OCI-M1 (cell line): ENCODE measurements around the gene CD163.
"Not testable (repeated sequence)": the region's sequence is repeated elsewhere in the genome, so short reads cannot be mapped to it uniquely, and the experiment has no call there.

Experiments used
- DNase-seq: peaks from one replicate; lab custom pipeline; 2025; lab: John Stamatoyannopoulos, UW

The CD163 gene

GRCh38 chr12:7450667-7451066 lies 52.9 kb downstream of the CD163 start:
- no peak for DNase-seq

DNA sequence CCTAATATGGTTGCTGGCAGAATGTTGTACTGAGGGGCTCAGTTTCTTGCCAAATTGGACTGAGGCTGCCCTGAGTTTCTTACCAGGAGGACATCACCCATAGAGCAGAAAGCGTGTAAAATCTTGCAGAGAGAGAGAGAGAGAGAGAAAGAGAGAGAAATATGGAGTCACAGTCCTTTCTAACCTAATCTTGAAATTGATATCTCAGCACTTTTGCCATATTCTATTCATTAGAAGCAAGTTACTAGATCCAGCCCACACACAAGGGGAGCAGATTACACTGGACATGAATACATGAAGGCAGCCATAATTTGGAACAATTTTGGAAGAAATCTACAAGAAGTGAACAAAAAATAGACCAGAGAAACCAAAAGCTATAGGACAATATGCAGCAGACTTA lies 55.5 kb downstream of the CD163 start:
- no peak for DNase-seq

DNA sequence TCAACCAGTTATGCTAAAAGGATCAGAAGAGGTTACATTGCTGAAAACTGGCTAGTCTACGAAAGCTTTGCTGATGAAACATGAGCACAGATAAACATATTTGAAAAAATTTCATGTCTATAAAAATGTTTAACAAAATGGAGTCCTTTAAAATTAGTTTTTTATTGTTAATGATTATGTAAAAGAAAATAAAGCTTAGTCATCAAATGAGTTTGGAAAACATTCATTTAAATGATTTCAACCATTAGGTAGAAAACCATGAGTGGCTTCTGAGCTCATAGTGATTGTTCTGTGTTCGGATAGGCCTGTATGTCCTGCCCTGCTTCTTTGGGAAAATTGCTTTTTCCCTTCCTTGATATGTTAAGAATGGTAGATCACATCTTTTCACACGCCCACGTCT lies 59.0 kb downstream of the CD163 start:
- DNase-seq: no peak

GRCh38 chr12:7444076-7444475 lies 59.5 kb downstream of the CD163 start, which contains the start of gene CD163L1:
Gene CD163L1, minus strand, starts transcription at chr12:7444153. Its CDS starts 26 bp downstream, at chr12:7444127.
- DNase-seq: peak; percentile 30

GRCh38 chr12:7441216-7441615 lies 62.4 kb downstream of the CD163 start:
- DNase-seq: no peak

DNA sequence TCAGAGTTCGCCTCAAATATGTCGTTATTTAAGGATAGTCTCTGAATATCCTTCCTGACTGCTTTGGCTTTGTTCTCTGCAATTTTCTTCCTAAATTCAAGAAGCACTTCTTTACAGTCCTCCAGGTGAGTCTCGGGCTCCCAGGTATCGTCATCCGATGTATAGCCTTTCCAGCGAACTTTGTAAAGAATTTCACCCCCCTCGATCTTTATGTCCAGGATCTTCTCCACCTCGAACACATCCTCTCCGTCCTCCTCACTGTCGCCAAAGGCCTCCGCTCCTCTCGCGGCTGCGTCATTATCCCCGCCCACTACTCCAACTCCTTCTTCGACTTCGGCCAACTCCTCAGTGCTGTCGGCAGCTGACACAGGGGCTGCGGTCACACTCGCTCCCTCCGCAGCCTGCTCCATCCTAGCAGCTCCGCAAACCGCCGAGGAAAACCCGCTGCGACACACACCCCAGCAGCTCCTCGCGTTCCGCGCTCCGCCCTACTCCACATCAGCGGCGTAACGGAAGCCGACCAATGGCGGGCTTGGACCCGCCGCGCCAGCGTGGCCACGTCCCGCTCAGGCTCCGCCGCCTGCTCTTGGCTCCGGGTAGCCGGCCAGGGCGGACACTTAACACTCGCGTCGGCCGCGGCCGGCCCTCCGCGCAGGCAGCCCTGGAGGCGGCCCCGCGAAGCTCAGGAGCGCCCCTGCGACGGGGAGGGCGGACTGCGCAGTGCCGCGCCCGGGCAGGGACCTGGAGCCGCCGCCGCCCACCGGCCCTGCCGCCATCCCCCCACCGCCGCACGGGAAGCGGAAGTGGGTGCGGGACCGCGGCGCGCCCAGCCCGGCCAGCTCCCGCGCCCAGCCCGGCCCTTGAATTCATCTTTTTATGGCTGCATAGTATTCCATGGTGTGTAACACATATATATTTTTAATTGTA lies 63.7 kb downstream of the CD163 start:
- no peak for DNase-seq

DNA sequence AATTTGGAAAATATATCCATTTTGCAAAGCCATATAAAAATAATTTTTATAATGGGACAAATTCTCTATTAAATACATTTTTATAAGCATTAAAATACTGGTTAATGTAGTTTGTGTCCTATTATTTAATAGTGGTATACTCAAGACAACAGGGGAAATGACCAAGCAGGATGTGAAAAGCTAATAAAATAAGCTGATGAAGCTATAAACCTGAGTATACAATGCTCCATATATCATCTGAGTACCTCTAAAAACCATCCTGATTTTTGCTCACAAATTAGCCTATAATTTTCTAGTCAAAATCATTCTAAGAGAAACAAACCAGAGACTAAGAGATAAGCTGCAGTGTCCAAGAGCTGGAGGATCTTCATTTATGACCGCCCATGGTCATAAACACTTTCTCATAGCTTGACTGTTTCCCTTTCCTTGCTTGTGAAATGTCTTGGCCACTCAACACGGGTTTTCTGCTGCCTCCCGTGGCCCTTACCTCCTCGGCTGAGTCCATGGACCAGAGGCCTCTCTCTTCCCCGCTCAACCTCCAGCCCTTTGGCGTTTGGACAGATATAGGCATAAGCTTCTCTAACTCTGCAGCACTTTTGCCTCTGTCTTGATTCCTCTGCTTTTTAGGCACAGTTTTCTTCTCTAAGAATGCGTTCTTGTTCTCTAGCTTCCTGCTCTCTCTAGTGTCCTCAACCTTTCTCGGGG lies 65.1 kb downstream of the CD163 start:
- not testable (repeated sequence) for DNase-seq

- not testable (repeated sequence) for DNase-seq
Observed at GRCh38 chr12:7437494-7437893, 66.1 kb downstream of the CD163 start.

DNA sequence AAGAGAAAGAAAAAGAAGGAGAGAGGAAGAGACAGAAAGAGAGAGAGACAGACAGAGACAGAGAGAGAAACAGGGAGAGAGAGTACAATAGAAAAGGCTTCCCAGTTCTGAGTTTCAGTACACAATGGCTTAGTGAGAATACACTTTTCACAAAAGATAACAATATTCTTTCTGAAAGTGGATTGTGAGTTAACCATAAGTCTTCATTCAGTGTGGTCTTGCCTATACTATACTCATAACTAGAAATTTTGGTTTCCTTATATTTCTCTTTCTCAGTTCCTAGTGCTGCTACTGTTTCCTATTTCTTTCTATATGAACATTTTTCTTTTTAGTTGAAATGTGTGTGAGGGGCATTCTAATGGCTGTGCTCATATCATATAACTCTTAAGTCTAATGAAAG lies 68.9 kb downstream of the CD163 start:
- no peak for DNase-seq

DNA sequence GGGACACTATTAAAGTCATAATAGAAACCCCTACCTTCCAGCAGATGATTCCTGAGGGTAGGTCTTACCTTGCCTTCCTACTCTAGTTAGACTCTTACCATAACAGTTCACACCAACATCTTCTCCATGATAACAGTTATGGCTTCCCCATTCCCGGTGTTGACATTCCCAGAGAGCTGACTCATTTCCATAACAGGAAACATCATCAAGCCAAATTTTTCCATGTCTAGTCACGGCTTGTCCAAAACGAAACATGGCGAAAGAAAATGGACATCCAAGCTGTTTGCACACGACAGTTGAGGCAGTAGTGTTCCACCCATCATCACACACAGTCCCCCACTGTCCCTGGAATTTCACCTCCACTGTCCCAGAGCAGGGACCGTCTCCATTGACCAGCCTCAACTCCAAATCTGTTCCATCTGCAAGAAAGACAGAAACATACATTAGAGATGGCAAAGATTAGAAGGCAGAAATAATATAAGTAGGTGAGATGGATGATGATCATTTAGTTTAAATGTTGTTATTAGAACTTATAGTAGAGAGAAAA lies 70.2 kb downstream of the CD163 start:
- no peak for DNase-seq

- no peak for DNase-seq
Observed at GRCh38 chr12:7431993-7432685, 71.4 kb downstream of the CD163 start.
